K562 (cell line): Measurements from ENCODE around the gene ADCY6. TPM values are rescaled to one million over a fixed set of nuclear protein-coding genes. Genes with fewer than 3 reads are reported as not detected.

ENCODE experiments used
- CBFA2T2 ChIP-seq: fragments of 450-650 bp; conservative IDR thresholded peaks from 2 replicates; pipeline ENCODE4 v1.6.1; 2017; ENCODE audit warnings: mild to moderate bottlenecking
- E2F1 ChIP-seq: sonication (generic); formaldehyde crosslinking; IDR thresholded peaks from 2 replicates; pipeline ENCODE4 v1.8.1; 2023; ENCODE audit warnings: mild to moderate bottlenecking, missing genetic modification reagents, moderate library complexity
- FOXJ3 ChIP-seq: sonication (generic); formaldehyde crosslinking; IDR thresholded peaks from 2 replicates; pipeline ENCODE4 v1.4.0; 2020; ENCODE audit warnings: mild to moderate bottlenecking, missing genetic modification reagents
- PHF21A ChIP-seq: fragments of 450-650 bp; IDR thresholded peaks from 2 replicates; pipeline ENCODE4 v1.6.1; 2017; ENCODE audit warnings: low read depth, borderline replicate concordance
- PURB ChIP-seq: sonication (generic); formaldehyde crosslinking; IDR thresholded peaks from 2 replicates; pipeline ENCODE4 v1.9.0; 2021; ENCODE audit warnings: low read depth, mild to moderate bottlenecking, missing genetic modification reagents
- THAP12 ChIP-seq: fragments of 250-450 bp; sonication (Bioruptor Pico); IDR thresholded peaks from 2 replicates; pipeline ENCODE4 v1.9.0; 2021; ENCODE audit warnings: mild to moderate bottlenecking, inconsistent platforms
- U2AF1 ChIP-seq: fragments of 200-400 bp; formaldehyde crosslinking; optimal IDR thresholded peaks from 2 replicates; pipeline ENCODE3; 2017; ENCODE audit warnings: mild to moderate bottlenecking, low read depth, low read length, moderate library complexity
- ZNF263 ChIP-seq: sonication (generic); formaldehyde crosslinking; IDR thresholded peaks from 2 replicates; pipeline ENCODE4 v1.8.0; 2022; ENCODE audit warnings: mild to moderate bottlenecking, missing genetic modification reagents, borderline replicate concordance
- ZNF282 ChIP-seq: sonication (generic); formaldehyde crosslinking; IDR thresholded peaks from 2 replicates; pipeline ENCODE4 v1.8.1; 2023; ENCODE audit warnings: missing genetic modification reagents
- ZNF324 ChIP-seq: fragments of 250-450 bp; sonication (Bioruptor Pico); IDR thresholded peaks from 2 replicates; pipeline ENCODE4 v1.4.0; 2020; ENCODE audit warnings: mild to moderate bottlenecking
- polyA plus RNA-seq, 8 experiments: library from polyadenylated mRNA; depleted of rRNA in 4 of 8; stranded (reverse) in 5 of 8; unstranded in 3 of 8; fragments of >200 nt; fragmentation: Nextera tagmentation in 2 of 8; fragmentation: Illumina TruSeq in 1 of 8; extraction: Ambion mirVana in 2 of 8; extraction: Trizol in 1 of 8; gene quantifications; 2 replicates each; pipeline versions ENCODE4 v1.2.1 to v1.2.3, GENCODE V29; 2011 to 2014; ENCODE audit warnings: inconsistent platforms in 1 of 8, missing spikeins in 1 of 8
- total RNA-seq, 7 experiments: library from RNA; depleted of rRNA in 6 of 7; stranded (reverse); fragments of >200 nt in 6 of 7; fragmentation: Illumina TruSeq in 2 of 7; extraction: Trizol in 2 of 7; gene quantifications; 2 replicates each; pipeline versions ENCODE4 v1.2.1 to v1.2.3, GENCODE V29; 2011 to 2021; ENCODE audit warnings: low replicate concordance in 1 of 7

The ADCY6 gene
- total and polyA plus RNA-seq, 9 of the 15 experiments (the other 6 are each of a cell fraction or from before 2014, with no cell fraction given): 0.01 to 1.0 (median 0.53) TPM

DNA sequence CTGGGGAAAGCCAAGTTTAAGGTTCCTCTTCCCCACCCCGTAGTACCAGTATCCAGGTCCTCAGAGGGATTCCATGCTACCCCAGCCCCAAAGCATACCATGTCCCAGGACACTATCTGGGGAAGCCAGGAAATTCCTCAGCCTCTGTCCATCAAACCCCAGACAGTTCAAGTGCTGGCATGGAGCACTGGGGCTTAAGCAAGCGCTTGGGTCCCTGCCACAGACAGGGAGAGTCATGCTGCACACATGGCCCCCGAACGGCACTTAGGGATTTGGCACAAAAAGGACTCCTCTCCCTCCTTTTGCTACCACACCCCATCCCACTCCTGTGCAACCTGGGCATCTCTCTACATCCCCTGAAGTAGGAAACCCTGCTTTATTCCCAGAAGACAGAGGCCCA lies 21.8 kb downstream of the ADCY6 start (continued):
- TF ChIP-seq FOXJ3 (CRISPR knock-in tag) (no peak), U2AF1 (no peak), CBFA2T2 (no peak), PURB (CRISPR knock-in tag) (no peak), ZNF282 (CRISPR knock-in tag) (no peak), THAP12 (CRISPR knock-in tag) (no peak), E2F1 (CRISPR knock-in tag) (no peak), PHF21A (no peak), ZNF324 (CRISPR knock-in tag) (no peak), ZNF263 (no peak)
